ENCODE measurements around the gene ZNF266.

The ZNF266 gene
- total RNA-seq = 13.0 to 40.8 (median 29.5) reads per million in 17 experiments

- DNase-seq = peak; percentile 94 to 97 (median 96)
Measured at GRCh38 chr19:9435279-9436268, at the start of gene ZNF266. Gene ZNF266 (minus strand): TSS chr19:9435573. CDS start chr19:9420089, 15,484 bp downstream.

- DNase-seq = no peak
Measured at GRCh38 chr19:9485140-9485539, 49.8 kb upstream of the ZNF266 start.

GRCh38 chr19:9474975-9475374 lies 39.6 kb upstream of the ZNF266 start:
- DNase-seq = no peak

GRCh38 chr19:9467161-9467560 lies 31.8 kb upstream of the ZNF266 start:
- no peak for DNase-seq

GRCh38 chr19:9461938-9462337 lies 26.6 kb upstream of the ZNF266 start:
- no peak for DNase-seq

GRCh38 chr19:9456018-9456689 lies 20.8 kb upstream of the ZNF266 start:
- DNase-seq = no peak

GRCh38 chr19:9453953-9454352 lies 18.6 kb upstream of the ZNF266 start:
- no peak for DNase-seq

- no peak for DNase-seq
Measured at GRCh38 chr19:9445037-9445436, 9.7 kb upstream of the ZNF266 start.

GRCh38 chr19:9436358-9436757 lies 985 bp upstream of the ZNF266 start:
- no peak for DNase-seq

- peak in 3 of 4 experiments; percentile 25 to 39 (median 31) for DNase-seq
Measured at GRCh38 chr19:9431475-9431874, 3.9 kb downstream of the ZNF266 start.

- DNase-seq = no peak
Measured at GRCh38 chr19:9430444-9430843, 4.9 kb downstream of the ZNF266 start.

GRCh38 chr19:9427941-9428340 lies 7.4 kb downstream of the ZNF266 start:
- DNase-seq = no peak

GRCh38 chr19:9413240-9413954 lies 22.0 kb downstream of the ZNF266 start:
- no peak for DNase-seq

- no peak for DNase-seq
Measured at GRCh38 chr19:9407827-9408226, 27.5 kb downstream of the ZNF266 start.

GRCh38 chr19:9406798-9407352 lies 28.5 kb downstream of the ZNF266 start:
- peak; percentile 25 to 44 (median 41) for DNase-seq

GRCh38 chr19:9381361-9381785 lies 54.0 kb downstream of the ZNF266 start:
- peak in 1 of 4 experiments; percentile 3 for DNase-seq

GRCh38 chr19:9370738-9371619 lies 64.4 kb downstream of the ZNF266 start:
- no peak for DNase-seq

GRCh38 chr19:9362905-9363304 lies 72.5 kb downstream of the ZNF266 start, which contains the start of gene ZNF177:
Gene ZNF177 (plus strand): TSS chr19:9363013. CDS start chr19:9378312, 15,299 bp downstream.
- DNase-seq = no peak

Data from suppressor macrophage (primary cell).